HL-60 (cell line): ENCODE results near the gene NEK10.

Source experiments
- POLR2AphosphoS5 ChIP-seq: IDR thresholded peaks from 2 replicates; pipeline ENCODE4 v1.6.1; 2012; ENCODE audit warnings: low read depth
- TF ChIP-seq, protein P1 (sequence below): IDR thresholded peaks from one replicate; pipeline ENCODE4 v1.5.1; 2011; ENCODE audit warnings: low read length, control low read depth, inconsistent platforms; ENCODE audit not compliant: insufficient read depth

DNA sequence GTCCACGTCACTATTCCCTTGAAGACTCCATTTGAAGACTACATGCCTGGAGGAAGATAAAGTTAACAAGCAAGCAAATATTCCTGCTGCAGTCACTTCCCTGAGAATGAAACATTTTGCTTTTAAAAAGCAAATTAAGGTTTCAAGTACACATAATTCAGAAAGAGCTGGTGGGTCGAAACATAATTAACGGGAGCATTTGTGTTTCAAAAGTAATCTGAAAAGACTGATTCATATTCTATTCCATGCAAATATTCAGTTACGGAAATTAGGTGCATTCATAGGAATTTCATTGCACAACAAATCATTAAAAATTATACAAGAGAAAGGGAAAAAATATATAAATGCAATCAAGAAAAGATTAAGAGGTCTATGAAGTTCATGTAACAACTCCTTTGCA lies 260.9 kb downstream of the NEK10 start:
- TF ChIP-seq, protein P1, sequence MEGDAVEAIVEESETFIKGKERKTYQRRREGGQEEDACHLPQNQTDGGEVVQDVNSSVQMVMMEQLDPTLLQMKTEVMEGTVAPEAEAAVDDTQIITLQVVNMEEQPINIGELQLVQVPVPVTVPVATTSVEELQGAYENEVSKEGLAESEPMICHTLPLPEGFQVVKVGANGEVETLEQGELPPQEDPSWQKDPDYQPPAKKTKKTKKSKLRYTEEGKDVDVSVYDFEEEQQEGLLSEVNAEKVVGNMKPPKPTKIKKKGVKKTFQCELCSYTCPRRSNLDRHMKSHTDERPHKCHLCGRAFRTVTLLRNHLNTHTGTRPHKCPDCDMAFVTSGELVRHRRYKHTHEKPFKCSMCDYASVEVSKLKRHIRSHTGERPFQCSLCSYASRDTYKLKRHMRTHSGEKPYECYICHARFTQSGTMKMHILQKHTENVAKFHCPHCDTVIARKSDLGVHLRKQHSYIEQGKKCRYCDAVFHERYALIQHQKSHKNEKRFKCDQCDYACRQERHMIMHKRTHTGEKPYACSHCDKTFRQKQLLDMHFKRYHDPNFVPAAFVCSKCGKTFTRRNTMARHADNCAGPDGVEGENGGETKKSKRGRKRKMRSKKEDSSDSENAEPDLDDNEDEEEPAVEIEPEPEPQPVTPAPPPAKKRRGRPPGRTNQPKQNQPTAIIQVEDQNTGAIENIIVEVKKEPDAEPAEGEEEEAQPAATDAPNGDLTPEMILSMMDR = no peak
- TF ChIP-seq POLR2AphosphoS5 = no peak
